Activated naive CD4-positive, alpha-beta T cell treated with Interleukin-2 at 50 U/mL for 16 hours (primary cell): ENCODE data around the gene MYOZ3.

Source experiments
- DNase-seq: peaks from one replicate; pipeline ENCODE4 v3.0.0-alpha.2; 2020

MYOZ3 gene

GRCh38 chr5:150706776-150707390 is 45.8 kb downstream of the MYOZ3 start:
- DNase-seq, result no peak

DNA sequence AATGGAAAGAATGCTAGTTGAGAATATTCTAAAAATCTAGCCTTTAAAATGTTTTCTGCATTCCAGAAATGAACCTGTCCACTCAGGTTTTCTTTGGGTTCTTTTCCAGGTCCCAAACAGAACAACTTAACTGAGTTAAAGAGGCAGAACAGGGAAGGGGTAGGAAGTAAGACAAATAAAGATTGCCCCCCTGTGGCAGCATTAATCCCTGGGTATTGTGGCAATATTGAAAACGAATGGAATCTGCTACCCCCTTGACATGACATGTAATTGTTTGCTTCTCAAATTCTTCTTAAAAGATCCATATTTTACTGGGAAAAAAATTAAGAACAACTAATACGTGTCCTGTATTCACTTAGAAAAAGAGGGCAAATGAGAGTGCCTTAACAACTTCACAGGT is 49.1 kb downstream of the MYOZ3 start:
- DNase-seq, result no peak

GRCh38 chr5:150723845-150724244 is 62.8 kb downstream of the MYOZ3 start:
- DNase-seq, result no peak
